ENCODE results near the gene MROH2A.
"Not testable (repeated sequence)": the region's sequence is repeated elsewhere in the genome, so short reads cannot be mapped to it uniquely, and the experiment has no call there.

MROH2A gene

GRCh38 chr2:233746475-233747282, 31.5 kb upstream of the MROH2A start:
- TF ChIP-seq POLR2AphosphoS5 (IDR thresholded peaks at IDR 0.05; ENCODE audit: borderline replicate concordance, low read depth, low read length) (no peak), EZH2 (IDR thresholded peaks at IDR 0.05) (no peak), FOXP2 (optimal IDR thresholded peaks at IDR 0.05; ENCODE audit: control extremely low read depth, extremely low read length, insufficient read depth) (no peak)
- Histone ChIP-seq H3K4me3 (no peak overlapping the region), H3K36me3 (ENCODE audit: insufficient read depth, low read length) (no peaks in the 10 kb centered on the region), H3K9ac (ENCODE audit: insufficient read length) (no peak overlapping the region), H3K27ac (no peak overlapping the region), H3K9me3 (ENCODE audit: low read depth, low read length) (no peaks in the 10 kb centered on the region)
- DNase-seq (ENCODE audit: low read depth, low spot score), result no peak

- Histone ChIP-seq H3K27ac (no peak overlapping the region), H3K9ac (ENCODE audit: insufficient read length) (no peak overlapping the region), H3K4me3 (no peak overlapping the region), H3K9me3 (ENCODE audit: low read depth, low read length) (no peaks in the 10 kb centered on the region), H3K36me3 (ENCODE audit: insufficient read depth, low read length) (no peaks in the 10 kb centered on the region)
- TF ChIP-seq FOXP2 (optimal IDR thresholded peaks at IDR 0.05; ENCODE audit: control extremely low read depth, extremely low read length, insufficient read depth) (no peak), POLR2AphosphoS5 (IDR thresholded peaks at IDR 0.05; ENCODE audit: borderline replicate concordance, low read depth, low read length) (no peak)
- DNase-seq (ENCODE audit: low read depth, low spot score), result no peak
Measured at GRCh38 chr2:233747283-233747544, 30.9 kb upstream of the MROH2A start.

- H3K9me3 ChIP-seq (ENCODE audit: low read depth, low read length); H3K4me3 ChIP-seq: not testable (repeated sequence)
Measured at GRCh38 chr2:233750689-233751088, 27.4 kb upstream of the MROH2A start.

GRCh38 chr2:233751212-233752009, 26.7 kb upstream of the MROH2A start:
- not testable (repeated sequence) for H3K36me3 ChIP-seq (ENCODE audit: insufficient read depth, low read length); H3K27ac ChIP-seq; H3K4me3 ChIP-seq; H3K9ac ChIP-seq (ENCODE audit: insufficient read length); DNase-seq (ENCODE audit: low read depth, low spot score); H3K9me3 ChIP-seq (ENCODE audit: low read depth, low read length)

More at GRCh38 chr2:233750689-233751088, 27.4 kb upstream of the MROH2A start:
- H3K36me3 ChIP-seq (ENCODE audit: insufficient read depth, low read length); H3K9ac ChIP-seq (ENCODE audit: insufficient read length); DNase-seq (ENCODE audit: low read depth, low spot score); H3K27ac ChIP-seq: not testable (repeated sequence)

GRCh38 chr2:233754872-233755611, 23.1 kb upstream of the MROH2A start:
- Histone ChIP-seq H3K9ac (ENCODE audit: insufficient read length) (no peak overlapping the region), H3K4me3 (no peak overlapping the region), H3K36me3 (ENCODE audit: insufficient read depth, low read length) (no peaks in the 10 kb centered on the region), H3K27ac (no peak overlapping the region), H3K9me3 (ENCODE audit: low read depth, low read length) (no peaks in the 10 kb centered on the region)
- no peak for DNase-seq (ENCODE audit: low read depth, low spot score)
- TF ChIP-seq EZH2 (IDR thresholded peaks at IDR 0.05) (no peak), FOXP2 (optimal IDR thresholded peaks at IDR 0.05; ENCODE audit: control extremely low read depth, extremely low read length, insufficient read depth) (no peak), POLR2AphosphoS5 (IDR thresholded peaks at IDR 0.05; ENCODE audit: borderline replicate concordance, low read depth, low read length) (no peak)

- TF ChIP-seq POLR2AphosphoS5 (IDR thresholded peaks at IDR 0.05; ENCODE audit: borderline replicate concordance, low read depth, low read length) (no peak), EZH2 (IDR thresholded peaks at IDR 0.05) (no peak), FOXP2 (optimal IDR thresholded peaks at IDR 0.05; ENCODE audit: control extremely low read depth, extremely low read length, insufficient read depth) (no peak)
- no peaks in the 10 kb centered on the region for H3K9me3 ChIP-seq (ENCODE audit: low read depth, low read length)
- DNase-seq (ENCODE audit: low read depth, low spot score), result no peak
- no peaks in the 10 kb centered on the region for H3K36me3 ChIP-seq (ENCODE audit: insufficient read depth, low read length)
- no peak overlapping the region for H3K27ac ChIP-seq
- H3K4me3 ChIP-seq, result no peak overlapping the region
- no peak overlapping the region for H3K9ac ChIP-seq (ENCODE audit: insufficient read length)
Measured at GRCh38 chr2:233756429-233757081, 21.6 kb upstream of the MROH2A start.

- Histone ChIP-seq H3K9me3 (ENCODE audit: low read depth, low read length) (no peaks in the 10 kb centered on the region), H3K4me3 (no peak overlapping the region), H3K9ac (ENCODE audit: insufficient read length) (no peak overlapping the region), H3K27ac (no peak overlapping the region), H3K36me3 (ENCODE audit: insufficient read depth, low read length) (no peaks in the 10 kb centered on the region)
- DNase-seq (ENCODE audit: low read depth, low spot score), result no peak
- no peak for TF ChIP-seq POLR2AphosphoS5 (IDR thresholded peaks at IDR 0.05; ENCODE audit: borderline replicate concordance, low read depth, low read length)
- TF ChIP-seq EZH2 (IDR thresholded peaks at IDR 0.05), result no peak
- no peak for TF ChIP-seq FOXP2 (optimal IDR thresholded peaks at IDR 0.05; ENCODE audit: control extremely low read depth, extremely low read length, insufficient read depth)
Measured at GRCh38 chr2:233758141-233758540, 20.0 kb upstream of the MROH2A start.

- no peak for DNase-seq (ENCODE audit: low read depth, low spot score)
- Histone ChIP-seq H3K27ac (no peak overlapping the region), H3K4me3 (no peak overlapping the region), H3K9ac (ENCODE audit: insufficient read length) (no peak overlapping the region), H3K9me3 (ENCODE audit: low read depth, low read length) (no peaks in the 10 kb centered on the region), H3K36me3 (ENCODE audit: insufficient read depth, low read length) (no peaks in the 10 kb centered on the region)
- TF ChIP-seq POLR2AphosphoS5 (IDR thresholded peaks at IDR 0.05; ENCODE audit: borderline replicate concordance, low read depth, low read length) (no peak), FOXP2 (optimal IDR thresholded peaks at IDR 0.05; ENCODE audit: control extremely low read depth, extremely low read length, insufficient read depth) (no peak), EZH2 (IDR thresholded peaks at IDR 0.05) (no peak)
Measured at GRCh38 chr2:233758849-233759248, 19.3 kb upstream of the MROH2A start.

All from SK-N-MC (cell line).